Suprapubic skin (tissue), 4 donors: Measurements from ENCODE around the gene UNC45A. TPM values are rescaled to one million over a fixed set of nuclear protein-coding genes. Genes with fewer than 3 reads are reported as not detected.

ENCODE experiments used
- DNase-seq, 2 donors: peaks; one replicate each; pipeline ENCODE4 v3.0.0-alpha.2; 2019; ENCODE audit warnings: low spot score in 2 of 2
- H3K27ac ChIP-seq: fragments of 200-600 bp; sonication (generic); one replicate; pipeline ENCODE4 v1.5.1; 2019
- H3K27me3 ChIP-seq: fragments of 200-600 bp; sonication (generic); one replicate; pipeline ENCODE4 v1.5.1; 2019
- H3K36me3 ChIP-seq: fragments of 200-600 bp; sonication (generic); one replicate; pipeline ENCODE4 v1.5.1; 2019
- H3K4me1 ChIP-seq: fragments of 200-600 bp; sonication (generic); one replicate; pipeline ENCODE4 v1.5.1; 2019
- H3K4me3 ChIP-seq: fragments of 200-600 bp; sonication (generic); one replicate; pipeline ENCODE4 v1.5.1; 2019; ENCODE audit warnings: mild to moderate bottlenecking
- H3K9me3 ChIP-seq: fragments of 200-600 bp; sonication (generic); one replicate; pipeline ENCODE4 v1.5.1; 2019
- EP300 ChIP-seq: sonication (generic); formaldehyde crosslinking; IDR thresholded peaks from one replicate; pipeline ENCODE4 v1.6.1; 2017; ENCODE audit warnings: antibody characterized with exemption
- POLR2A ChIP-seq, 2 donors: fragments of 450-650 bp; IDR thresholded peaks; one replicate each; pipeline ENCODE4 v1.6.1; 2017; ENCODE audit warnings: antibody characterized with exemption in 2 of 2, mild to moderate bottlenecking in 2 of 2, moderate library complexity in 2 of 2
- POLR2AphosphoS5 ChIP-seq, 3 donors: sonication (generic); formaldehyde crosslinking; IDR thresholded peaks; one replicate each; pipeline ENCODE4 v1.6.1; 2017; ENCODE audit warnings: antibody characterized with exemption in 3 of 3
- WGBS: methylation state at CpG from one replicate; pipeline ENCODE4 v1.1.5; 2018; 5-methylcytosine and 5-hydroxymethylcytosine counted together
- total RNA-seq, 4 donors: library from RNA; depleted of rRNA; stranded (reverse); fragments of >200 nt; gene quantifications; one replicate each; pipeline ENCODE4 v1.1.0, GENCODE V29; 2016
- TF ChIP-seq, protein P1 (sequence below), 2 donors: fragments of 200-600 bp in 1 of 2; fragments of 450-650 bp in 1 of 2; sonication (generic) in 1 of 2; IDR thresholded peaks; one replicate each; pipeline ENCODE4 v1.5.1; 2016 to 2019; ENCODE audit warnings: antibody characterized with exemption in 2 of 2, mild to moderate bottlenecking in 1 of 2, moderate library complexity in 1 of 2

UNC45A gene
- total RNA-seq, 4 donors from 2014 or later = 52.4 to 94.5 (median 67.8) TPM

- Histone ChIP-seq H3K27ac (peak overlapping the region; percentile 82), H3K4me3 (peak overlapping the region; percentile 64), H3K27me3 (no peaks in the 10 kb centered on the region), H3K36me3 (peaks cover 5% of the 10 kb centered on the region), H3K4me1 (peaks cover 72% of the 10 kb centered on the region), H3K9me3 (no peaks in the 10 kb centered on the region)
- 16% methylated on average over 4 of the region's 5 CpGs for WGBS
- TF ChIP-seq EP300 (no peak), POLR2AphosphoS5 (IDR thresholded peaks at IDR 0.05) (no peak), POLR2A (IDR thresholded peaks at IDR 0.05) (no peak)
- TF ChIP-seq, protein P1, sequence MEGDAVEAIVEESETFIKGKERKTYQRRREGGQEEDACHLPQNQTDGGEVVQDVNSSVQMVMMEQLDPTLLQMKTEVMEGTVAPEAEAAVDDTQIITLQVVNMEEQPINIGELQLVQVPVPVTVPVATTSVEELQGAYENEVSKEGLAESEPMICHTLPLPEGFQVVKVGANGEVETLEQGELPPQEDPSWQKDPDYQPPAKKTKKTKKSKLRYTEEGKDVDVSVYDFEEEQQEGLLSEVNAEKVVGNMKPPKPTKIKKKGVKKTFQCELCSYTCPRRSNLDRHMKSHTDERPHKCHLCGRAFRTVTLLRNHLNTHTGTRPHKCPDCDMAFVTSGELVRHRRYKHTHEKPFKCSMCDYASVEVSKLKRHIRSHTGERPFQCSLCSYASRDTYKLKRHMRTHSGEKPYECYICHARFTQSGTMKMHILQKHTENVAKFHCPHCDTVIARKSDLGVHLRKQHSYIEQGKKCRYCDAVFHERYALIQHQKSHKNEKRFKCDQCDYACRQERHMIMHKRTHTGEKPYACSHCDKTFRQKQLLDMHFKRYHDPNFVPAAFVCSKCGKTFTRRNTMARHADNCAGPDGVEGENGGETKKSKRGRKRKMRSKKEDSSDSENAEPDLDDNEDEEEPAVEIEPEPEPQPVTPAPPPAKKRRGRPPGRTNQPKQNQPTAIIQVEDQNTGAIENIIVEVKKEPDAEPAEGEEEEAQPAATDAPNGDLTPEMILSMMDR (IDR thresholded peaks at IDR 0.05) = no peak
- no peak for DNase-seq
These were observed 2.5 kb upstream of the UNC45A start for GRCh38 chr15:90932660-90932991.

GRCh38 chr15:90933301-90933700, 1.8 kb upstream of the UNC45A start:
- Histone ChIP-seq H3K27ac (no peak overlapping the region), H3K4me3 (no peak overlapping the region), H3K4me1 (peaks cover 72% of the 10 kb centered on the region), H3K9me3 (no peaks in the 10 kb centered on the region), H3K36me3 (peaks cover 5% of the 10 kb centered on the region), H3K27me3 (no peaks in the 10 kb centered on the region)
- no peak for DNase-seq
- TF ChIP-seq POLR2AphosphoS5 (IDR thresholded peaks at IDR 0.05) = no peak
- no peak for TF ChIP-seq POLR2A (IDR thresholded peaks at IDR 0.05)
- TF ChIP-seq, protein P1 (IDR thresholded peaks at IDR 0.05) = no peak
- no peak for TF ChIP-seq EP300
- 79% methylated on average over 1 of the region's 1 CpG for WGBS

- TF ChIP-seq, protein P1 (IDR thresholded peaks at IDR 0.05) = peak; percentile 80 to 95
- TF ChIP-seq POLR2AphosphoS5 (IDR thresholded peaks at IDR 0.05) (no peak), EP300 (no peak)
- under 1% methylated on average over 15 of the region's 19 CpGs for WGBS
- Histone ChIP-seq H3K27ac (peak overlapping the region; percentile 86), H3K4me3 (peak overlapping the region; percentile 85), H3K27me3 (no peaks in the 10 kb centered on the region), H3K9me3 (no peaks in the 10 kb centered on the region), H3K4me1 (peaks cover 67% of the 10 kb centered on the region), H3K36me3 (peaks cover 12% of the 10 kb centered on the region)
- DNase-seq = peak in 1 of 2 donors; percentile 90
These were observed 683 bp upstream of the UNC45A start for GRCh38 chr15:90934256-90934948.

DNA sequence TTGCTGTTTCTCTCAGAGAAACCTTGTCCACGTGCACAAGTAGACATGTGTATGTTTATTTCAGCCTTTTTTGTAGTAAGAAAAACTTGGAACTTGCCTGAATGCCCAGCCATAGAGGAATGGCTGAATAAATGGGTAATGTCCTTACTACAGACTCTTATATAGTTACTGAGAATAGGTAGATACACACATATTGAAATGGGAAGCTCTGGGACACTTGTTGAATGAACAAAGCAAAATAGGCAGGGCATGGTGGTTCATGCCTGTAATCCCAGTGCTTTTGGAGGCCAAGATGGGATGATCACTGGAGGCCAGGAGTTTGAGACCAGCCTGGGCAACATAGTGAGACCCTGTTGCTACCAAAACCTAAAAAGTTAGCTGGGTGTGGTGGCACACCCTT, 1.7 kb downstream of the UNC45A start:
- H3K9me3 ChIP-seq = no peaks in the 10 kb centered on the region
- WGBS = 77% methylated on average over 1 of the region's 1 CpG
- DNase-seq = no peak
- TF ChIP-seq, protein P1 (IDR thresholded peaks at IDR 0.05) = no peak
- TF ChIP-seq POLR2A (IDR thresholded peaks at IDR 0.05) (no peak), POLR2AphosphoS5 (IDR thresholded peaks at IDR 0.05) (no peak), EP300 (no peak)
- peaks cover 45% of the 10 kb centered on the region for H3K4me1 ChIP-seq
- H3K4me3 ChIP-seq = no peak overlapping the region
- H3K36me3 ChIP-seq = peaks cover 37% of the 10 kb centered on the region
- no peaks in the 10 kb centered on the region for H3K27me3 ChIP-seq
- H3K27ac ChIP-seq = no peak overlapping the region

GRCh38 chr15:90938261-90938660, 3.2 kb downstream of the UNC45A start:
- Histone ChIP-seq H3K27ac (no peak overlapping the region), H3K9me3 (no peaks in the 10 kb centered on the region), H3K4me1 (peaks cover 36% of the 10 kb centered on the region), H3K27me3 (no peaks in the 10 kb centered on the region), H3K4me3 (no peak overlapping the region), H3K36me3 (peaks cover 51% of the 10 kb centered on the region)
- WGBS = 90% methylated on average over 5 of the region's 5 CpGs
- DNase-seq = no peak
- TF ChIP-seq EP300 (no peak), POLR2A (IDR thresholded peaks at IDR 0.05) (no peak), POLR2AphosphoS5 (IDR thresholded peaks at IDR 0.05) (no peak)
- TF ChIP-seq, protein P1 (IDR thresholded peaks at IDR 0.05) = no peak
